NCI-H1105 (cell line): ENCODE data around the gene KCNN4.
A peak's percentile ranks its signal among the peaks of the same experiment; 100 is the strongest.
"Not testable (repeated sequence)": the region's sequence is repeated elsewhere in the genome, so short reads cannot be mapped to it uniquely, and the experiment has no call there.

ENCODE experiments used
- DNase-seq: peaks from one replicate; lab custom pipeline; 2025; lab: John Stamatoyannopoulos, UW

KCNN4 gene

DNA sequence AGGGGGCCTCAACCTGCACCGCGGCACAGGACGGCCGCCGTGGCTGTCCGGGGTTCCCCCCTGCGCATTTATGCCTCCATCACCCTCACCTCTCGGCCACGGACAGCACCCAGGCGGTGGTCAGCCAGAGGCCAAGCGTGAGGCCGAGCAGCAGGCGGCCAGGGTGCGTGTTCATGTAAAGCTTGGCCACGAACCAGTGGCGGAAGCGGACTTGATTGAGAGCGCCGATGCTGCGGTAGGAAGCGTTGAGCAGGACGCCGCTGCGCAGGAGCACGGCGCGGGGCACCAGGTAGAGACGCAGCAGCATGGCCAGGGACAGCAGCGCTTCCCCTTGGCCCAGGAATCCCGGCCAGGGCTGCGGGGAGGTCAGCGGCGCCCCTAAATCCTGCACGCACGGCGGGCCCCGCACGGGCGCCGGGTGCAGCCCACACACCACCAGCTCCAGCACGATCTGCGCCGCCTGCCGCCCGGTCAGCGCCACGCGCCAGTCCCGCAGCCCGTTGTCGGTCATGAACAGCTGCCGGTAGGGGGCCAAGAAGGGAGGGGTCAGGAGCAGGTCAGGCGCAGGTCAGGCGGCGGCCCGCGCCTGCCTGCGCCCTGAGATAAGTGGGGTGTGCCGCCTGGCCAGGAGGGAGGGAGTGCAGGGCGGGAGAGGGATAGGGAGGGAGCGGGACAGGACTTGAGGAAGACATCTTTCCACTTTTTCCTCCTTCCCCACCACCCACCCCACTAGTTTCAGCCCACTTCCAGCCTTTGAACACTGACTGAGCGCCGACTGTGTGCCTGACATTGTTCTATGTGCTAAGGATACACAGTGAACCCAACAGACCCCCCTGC is 6.5 kb downstream of the KCNN4 start:
- no peak for DNase-seq

DNA sequence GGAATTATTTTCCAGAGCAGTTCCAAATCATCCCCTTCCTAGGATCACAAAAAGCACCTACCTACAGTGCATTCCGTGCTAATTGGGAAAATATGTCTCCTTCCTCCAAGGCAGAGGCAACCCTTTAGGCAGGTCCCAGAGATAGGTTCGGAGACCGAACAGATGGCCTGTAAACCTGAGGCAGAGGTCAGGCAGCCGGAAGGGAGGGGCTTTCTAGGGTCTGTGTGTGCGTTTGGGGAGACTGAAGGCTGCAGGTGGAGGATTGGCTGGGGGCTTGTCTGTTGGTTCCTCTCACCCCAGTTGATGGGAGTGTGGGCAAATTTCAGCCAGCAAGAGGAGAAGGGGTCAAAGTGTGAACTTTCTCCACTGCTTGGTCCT is 7.1 kb downstream of the KCNN4 start:
- no peak for DNase-seq

DNA sequence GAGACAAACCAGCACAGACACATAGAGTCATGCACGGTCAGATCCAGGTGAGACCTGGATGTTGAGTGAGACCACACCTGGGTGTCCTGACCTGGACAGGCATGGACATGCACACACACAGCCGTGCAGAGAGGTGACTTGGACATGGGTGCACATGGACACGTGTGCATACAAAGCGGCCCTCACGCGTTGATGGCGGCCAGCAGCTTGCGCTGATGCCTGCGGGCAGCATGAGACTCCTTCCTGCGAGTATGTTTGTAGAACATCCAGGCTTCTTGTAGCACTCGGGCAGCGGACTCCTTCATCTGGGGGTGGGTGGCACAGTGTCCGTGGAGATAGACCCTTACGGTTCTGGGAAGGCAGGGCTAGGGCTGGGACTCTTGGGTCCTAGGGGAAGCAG is 11.5 kb downstream of the KCNN4 start:
- DNase-seq: no peak

- DNase-seq: no peak
Measured at GRCh38 chr19:43768273-43769050, 12.3 kb downstream of the KCNN4 start.

DNA sequence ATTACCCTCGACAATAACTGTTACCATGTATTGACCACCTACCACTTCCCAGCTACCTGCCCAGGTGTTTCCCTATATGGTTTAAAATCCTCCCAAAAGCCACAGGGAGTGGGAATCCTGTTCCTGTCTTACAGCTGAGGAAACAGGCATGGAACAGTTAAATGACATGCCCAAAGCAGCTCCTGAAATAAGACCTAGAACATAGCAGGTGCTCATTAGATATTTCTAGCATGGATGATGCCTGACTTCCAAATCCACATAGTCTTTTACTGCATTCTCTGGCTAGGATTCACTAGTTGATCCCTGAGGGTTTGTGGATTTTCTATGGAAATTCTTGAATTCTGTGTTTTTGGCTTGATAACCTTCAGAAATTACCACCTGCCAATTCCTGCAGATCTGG is 13.0 kb downstream of the KCNN4 start:
- no peak for DNase-seq

DNA sequence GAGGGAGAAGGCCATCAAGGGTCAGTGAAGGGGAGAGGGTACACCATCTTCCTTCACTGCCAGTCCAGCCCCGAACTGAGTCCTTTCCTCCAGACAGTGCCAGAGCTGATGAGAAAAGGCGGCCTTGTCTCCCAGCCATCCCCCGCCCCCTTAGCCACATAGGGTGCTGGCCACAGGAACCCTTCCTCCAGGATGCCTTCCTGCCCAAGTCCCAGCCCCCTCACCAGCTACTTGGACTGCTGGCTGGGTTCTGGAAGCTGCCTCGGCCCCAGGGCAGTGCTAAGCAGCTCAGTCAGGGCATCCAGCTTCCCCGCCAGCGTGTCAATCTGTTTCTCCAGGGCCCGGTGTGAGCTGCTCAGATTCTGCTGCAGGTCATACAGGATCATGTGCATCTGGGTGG is 13.5 kb downstream of the KCNN4 start:
- no peak for DNase-seq

- no peak for DNase-seq
Measured at GRCh38 chr19:43766755-43767043, 14.1 kb downstream of the KCNN4 start.

- no peak for DNase-seq
Measured at GRCh38 chr19:43765109-43765876, 15.5 kb downstream of the KCNN4 start.

- not testable (repeated sequence) for DNase-seq
Measured at GRCh38 chr19:43764684-43765083, 16.1 kb downstream of the KCNN4 start.

DNA sequence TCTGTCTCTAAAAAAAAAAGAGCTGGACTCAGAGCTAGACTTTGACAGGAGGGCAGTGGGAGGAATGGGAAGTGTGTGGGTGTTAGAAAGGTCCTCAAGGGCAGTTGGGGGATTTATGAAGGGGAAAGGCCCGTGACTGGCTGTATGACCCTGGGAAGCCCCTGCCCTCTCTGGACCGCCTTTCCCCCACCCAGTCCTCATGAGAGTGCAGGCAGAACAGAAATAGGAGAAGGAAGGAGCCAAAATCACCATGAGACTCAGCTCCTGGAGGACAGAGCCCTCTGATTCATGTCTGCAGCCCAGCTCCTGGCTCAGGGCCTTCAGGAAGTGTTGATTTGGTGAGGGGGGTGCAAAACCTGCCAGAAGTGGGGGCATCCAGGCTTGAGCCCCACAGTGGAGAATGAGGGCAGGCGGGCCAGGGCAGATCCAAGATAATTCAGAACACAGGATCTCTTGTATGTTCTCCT is 17.3 kb downstream of the KCNN4 start:
- DNase-seq: no peak

DNA sequence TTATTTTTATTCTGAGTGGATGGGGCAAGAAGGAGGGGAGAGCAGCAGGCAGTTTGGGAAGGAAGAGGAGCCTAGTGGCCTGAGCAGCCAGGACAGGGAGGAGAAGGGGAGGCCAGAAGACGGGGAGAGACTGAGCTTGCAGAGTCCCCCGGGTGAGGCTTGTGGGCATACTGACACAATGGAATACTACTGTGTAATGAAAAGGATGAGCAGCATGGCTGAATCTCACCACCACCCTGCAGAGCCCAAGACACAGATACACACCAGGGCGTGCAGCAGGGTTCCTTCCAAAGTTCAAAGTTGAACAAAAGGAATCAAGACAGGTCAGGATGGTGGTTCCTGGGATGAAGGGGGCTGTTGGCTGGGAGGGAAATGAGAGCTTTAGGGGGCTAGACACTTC is 18.0 kb downstream of the KCNN4 start:
- DNase-seq: no peak

GRCh38 chr19:43760941-43761340 is 19.8 kb downstream of the KCNN4 start:
- DNase-seq: no peak

GRCh38 chr19:43759515-43759914 is 21.3 kb downstream of the KCNN4 start:
- DNase-seq: no peak

- DNase-seq: peak; percentile 77
Measured at GRCh38 chr19:43755256-43755801, 25.4 kb downstream of the KCNN4 start.

- DNase-seq: peak; percentile 96
Measured at GRCh38 chr19:43754503-43755255, 26.1 kb downstream of the KCNN4 start, which contains the start of gene SMG9. Gene SMG9 (minus strand): TSS chr19:43754962. CDS start chr19:43750741, 4,221 bp downstream.

- no peak for DNase-seq
Measured at GRCh38 chr19:43754253-43754502, 26.6 kb downstream of the KCNN4 start.

- no peak for DNase-seq
Measured at GRCh38 chr19:43752287-43752875, 28.4 kb downstream of the KCNN4 start.

GRCh38 chr19:43751466-43752220 is 29.1 kb downstream of the KCNN4 start:
- DNase-seq: no peak

GRCh38 chr19:43749898-43750297 is 30.9 kb downstream of the KCNN4 start:
- no peak for DNase-seq

DNA sequence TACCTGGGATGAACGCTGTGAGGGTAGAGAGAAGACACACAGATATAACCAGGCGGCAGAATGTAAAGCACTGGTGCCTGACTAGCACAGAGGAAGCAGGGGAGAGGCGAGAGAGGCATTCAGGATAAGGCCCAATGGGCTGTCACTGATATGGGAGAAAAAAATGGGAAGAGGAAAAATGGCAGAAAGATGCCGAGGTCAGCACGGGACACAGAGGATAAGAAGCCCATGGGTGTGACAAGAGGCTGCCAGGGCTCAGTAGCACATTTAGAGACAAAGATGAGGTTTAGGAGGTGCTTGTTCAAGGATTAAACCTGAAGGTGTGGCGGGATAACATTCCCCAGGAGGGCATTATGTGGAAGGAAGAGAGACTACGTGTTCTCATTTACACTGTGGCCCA is 31.6 kb downstream of the KCNN4 start:
- no peak for DNase-seq

DNA sequence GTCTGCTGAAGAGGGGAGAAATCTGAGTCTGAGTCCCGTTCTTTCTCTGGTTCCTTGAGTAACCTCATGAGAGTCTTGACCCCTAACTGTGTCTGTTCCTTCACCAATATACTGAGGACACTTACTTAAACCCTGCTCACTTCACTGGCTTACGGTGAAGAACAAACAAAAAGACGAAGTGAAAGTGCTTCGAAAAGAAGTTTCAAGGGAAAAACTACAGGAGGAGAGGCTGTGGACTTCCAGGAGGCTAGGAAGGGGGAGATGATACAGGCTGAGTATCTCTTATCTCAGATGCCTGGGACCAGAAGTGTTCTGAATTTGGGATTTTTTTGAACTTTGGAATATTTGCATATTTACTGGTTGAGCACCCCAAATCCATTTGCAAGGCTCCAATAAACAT is 32.1 kb downstream of the KCNN4 start:
- DNase-seq: no peak
